H1 (cell line): ENCODE measurements around the gene DPF1.

Experiments
- CHD2 ChIP-seq: IDR thresholded peaks from 2 replicates; pipeline ENCODE4 v1.6.1; 2012; ENCODE audit warnings: low read length, improper control_type of control experiment
- CTCF ChIP-seq, 3 experiments: IDR thresholded peaks; 1 replicate in 2 of 3; 2 replicates in 1 of 3; pipeline versions ENCODE4 v1.5.1 to v1.6.1; 2011; ENCODE audit warnings: low read length in 3 of 3, mild to moderate bottlenecking in 3 of 3, inconsistent platforms in 2 of 3, low read depth in 1 of 3, moderate library complexity in 1 of 3; ENCODE audit not compliant: insufficient read depth in 1 of 3; ENCODE audit errors: control extremely low read depth in 1 of 3
- SIN3A ChIP-seq, 2 experiments: IDR thresholded peaks in 1 of 2; conservative IDR thresholded peaks in 1 of 2; 2 replicates each; pipeline ENCODE4 v1.6.1; 2011 to 2012; ENCODE audit warnings: low read length in 2 of 2, improper control_type of control experiment in 1 of 2, low read depth in 1 of 2, mild to moderate bottlenecking in 1 of 2

- TF ChIP-seq CTCF (IDR thresholded peaks at IDR 0.05; ENCODE audit: control extremely low read depth in 1 of 3, insufficient read depth in 1 of 3, low read depth in 1 of 3, low read length in 3 of 3) = no peak
- no peak for TF ChIP-seq SIN3A (conservative IDR thresholded peaks at IDR 0.05 in 1 of 2, IDR thresholded peaks at IDR 0.05 in 1 of 2; ENCODE audit: low read depth in 1 of 2, low read length in 2 of 2)
- TF ChIP-seq CHD2 = no peak
These were observed 42.0 kb upstream of the DPF1 start for GRCh38 chr19:38265921-38266429.
